HEK293 (cell line): ENCODE data around the gene TPRKB.
"Not testable (repeated sequence)": the region's sequence is repeated elsewhere in the genome, so short reads cannot be mapped to it uniquely, and the experiment has no call there.

ENCODE experiments used
- CTCF ChIA-PET: fragments of 350-600 bp; formaldehyde crosslinking; extraction: SDS; loops from one replicate; lab custom pipeline; 2021; ENCODE audit warnings: antibody characterized with exemption; lab: Yijun Ruan, JAX
- POLR2A ChIA-PET: fragments of 300-600 bp; formaldehyde crosslinking; extraction: SDS; loops from one replicate; lab custom pipeline; 2020; ENCODE audit warnings: antibody characterized with exemption, inconsistent platforms; lab: Yijun Ruan, JAX
- H3K27ac ChIP-seq: fragments of 200-500 bp; sonication (Bioruptor generic); 2 replicates; pipeline ENCODE4 v1.5.1; 2014; ENCODE audit warnings: low read depth, low read length, control low read depth, inconsistent platforms; ENCODE audit errors: extremely low read depth
- H3K36me3 ChIP-seq, 2 experiments: fragments of 200-500 bp in 1 of 2; sonication (Bioruptor generic) in 1 of 2; 1 replicate in 1 of 2; 2 replicates in 1 of 2; pipeline ENCODE4 v1.5.1; 2014 to 2017; ENCODE audit warnings: inconsistent platforms in 2 of 2, low read length in 2 of 2; ENCODE audit not compliant: control insufficient read depth in 2 of 2, insufficient read depth in 1 of 2
- H3K4me1 ChIP-seq: fragments of 200-500 bp; sonication (Bioruptor generic); 2 replicates; pipeline ENCODE4 v1.5.1; 2014; ENCODE audit warnings: mild to moderate bottlenecking, low read length, inconsistent platforms; ENCODE audit not compliant: control insufficient read depth, insufficient read depth
- H3K4me3 ChIP-seq: 2 replicates; pipeline ENCODE4 v1.5.1; 2011; ENCODE audit warnings: low read depth, mild to moderate bottlenecking, control low read depth, low read length, moderate library complexity
- H3K9me3 ChIP-seq: fragments of 200-500 bp; sonication (Bioruptor generic); 2 replicates; pipeline ENCODE4 v1.5.1; 2014; ENCODE audit warnings: low read depth, low read length, inconsistent platforms; ENCODE audit not compliant: control insufficient read depth, insufficient read depth
- BCL6B ChIP-seq: fragments of 450-650 bp; formaldehyde crosslinking; IDR thresholded peaks from 2 replicates; pipeline ENCODE4 v1.5.1; 2017; ENCODE audit warnings: missing biosample characterization, missing genetic modification characterization
- KLF7 ChIP-seq: fragments of 450-650 bp; formaldehyde crosslinking; IDR thresholded peaks from 2 replicates; pipeline ENCODE4 v1.5.1; 2016; ENCODE audit warnings: missing biosample characterization, missing genetic modification characterization, borderline replicate concordance
- MYNN ChIP-seq: fragments of 450-650 bp; formaldehyde crosslinking; IDR thresholded peaks from 2 replicates; pipeline ENCODE4 v1.5.1; 2016; ENCODE audit warnings: missing biosample characterization, missing genetic modification characterization, borderline replicate concordance
- OVOL3 ChIP-seq: fragments of 450-650 bp; formaldehyde crosslinking; IDR thresholded peaks from 2 replicates; pipeline ENCODE4 v1.5.1; 2016; ENCODE audit warnings: missing biosample characterization, missing genetic modification characterization
- PRDM10 ChIP-seq: fragments of 450-650 bp; formaldehyde crosslinking; IDR thresholded peaks from 2 replicates; pipeline ENCODE4 v1.5.1; 2016; ENCODE audit warnings: missing biosample characterization, missing genetic modification characterization
- ZNF10 ChIP-seq: fragments of 450-650 bp; formaldehyde crosslinking; IDR thresholded peaks from 2 replicates; pipeline ENCODE4 v1.5.1; 2017; ENCODE audit warnings: missing biosample characterization, missing genetic modification characterization
- ZNF132 ChIP-seq: fragments of 450-650 bp; formaldehyde crosslinking; IDR thresholded peaks from 2 replicates; pipeline ENCODE4 v1.5.1; 2017; ENCODE audit warnings: missing biosample characterization, missing genetic modification characterization, borderline replicate concordance
- ZNF133 ChIP-seq: fragments of 450-650 bp; formaldehyde crosslinking; IDR thresholded peaks from 2 replicates; pipeline ENCODE4 v1.5.1; 2016; ENCODE audit warnings: missing biosample characterization, missing genetic modification characterization
- ZNF2 ChIP-seq: fragments of 450-650 bp; formaldehyde crosslinking; IDR thresholded peaks from 2 replicates; pipeline ENCODE4 v1.5.1; 2016; ENCODE audit warnings: missing biosample characterization, missing genetic modification characterization
- ZNF211 ChIP-seq: fragments of 450-650 bp; formaldehyde crosslinking; IDR thresholded peaks from 2 replicates; pipeline ENCODE4 v1.5.1; 2016; ENCODE audit warnings: low read depth, missing biosample characterization, missing genetic modification characterization
- ZNF354C ChIP-seq: fragments of 450-650 bp; formaldehyde crosslinking; IDR thresholded peaks from 2 replicates; pipeline ENCODE4 v1.5.1; 2016; ENCODE audit warnings: missing biosample characterization, missing genetic modification characterization, low read depth, borderline replicate concordance
- ZNF530 ChIP-seq: fragments of 450-650 bp; formaldehyde crosslinking; IDR thresholded peaks from 2 replicates; pipeline ENCODE4 v1.5.1; 2016; ENCODE audit warnings: low read depth, missing biosample characterization, missing genetic modification characterization
- ZNF560 ChIP-seq: fragments of 450-650 bp; formaldehyde crosslinking; IDR thresholded peaks from 2 replicates; pipeline ENCODE4 v1.5.1; 2017; ENCODE audit warnings: missing biosample characterization, missing genetic modification characterization, borderline replicate concordance
- ZNF571 ChIP-seq: fragments of 450-650 bp; formaldehyde crosslinking; IDR thresholded peaks from 2 replicates; pipeline ENCODE4 v1.5.0; 2017; ENCODE audit warnings: missing biosample characterization, missing genetic modification characterization
- ZNF692 ChIP-seq: fragments of 450-650 bp; formaldehyde crosslinking; IDR thresholded peaks from 2 replicates; pipeline ENCODE4 v1.5.1; 2016; ENCODE audit warnings: missing biosample characterization, missing genetic modification characterization
- ZSCAN30 ChIP-seq: fragments of 450-650 bp; IDR thresholded peaks from 2 replicates; pipeline ENCODE4 v1.5.1; 2018; ENCODE audit warnings: missing biosample characterization, mild to moderate bottlenecking, missing genetic modification characterization, moderate library complexity
- TF ChIP-seq, protein P1 (sequence below): fragments of 450-650 bp; formaldehyde crosslinking; IDR thresholded peaks from 2 replicates; pipeline ENCODE4 v1.5.1; 2016; ENCODE audit warnings: missing biosample characterization, missing genetic modification characterization, borderline replicate concordance
- TF ChIP-seq, protein P2 (sequence below): fragments of 450-650 bp; formaldehyde crosslinking; IDR thresholded peaks from 2 replicates; pipeline ENCODE4 v1.5.1; 2016; ENCODE audit warnings: missing biosample characterization, missing genetic modification characterization
- TF ChIP-seq, protein P3 (sequence below): fragments of 450-650 bp; formaldehyde crosslinking; IDR thresholded peaks from 2 replicates; pipeline ENCODE4 v1.5.1; 2016; ENCODE audit warnings: missing biosample characterization, missing genetic modification characterization

The TPRKB gene

DNA sequence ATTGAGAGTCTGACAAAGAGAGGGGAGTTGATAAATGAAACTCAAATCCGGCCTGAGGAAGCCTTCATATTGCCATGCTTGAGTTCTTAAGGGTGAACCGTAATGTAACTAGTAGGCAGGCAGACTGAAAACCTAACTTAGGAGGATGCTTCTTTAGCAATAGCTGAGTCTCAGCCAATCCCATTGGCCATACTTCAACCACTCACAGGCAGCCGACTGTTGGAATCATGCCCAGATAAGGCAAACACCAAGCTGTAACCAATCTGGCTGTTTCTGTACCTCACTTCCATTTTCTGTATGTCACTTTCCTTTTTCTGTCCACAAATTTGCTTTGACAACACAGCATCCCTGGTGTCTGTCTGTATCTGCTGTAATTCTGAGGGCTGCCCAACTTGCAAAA lies 39.5 kb downstream of the TPRKB start:
- Histone ChIP-seq H3K4me1 (no peaks in the 10 kb centered on the region), H3K27ac (no peak overlapping the region)
- CTCF ChIA-PET, result no interaction called here
- TF ChIP-seq, protein P1, sequence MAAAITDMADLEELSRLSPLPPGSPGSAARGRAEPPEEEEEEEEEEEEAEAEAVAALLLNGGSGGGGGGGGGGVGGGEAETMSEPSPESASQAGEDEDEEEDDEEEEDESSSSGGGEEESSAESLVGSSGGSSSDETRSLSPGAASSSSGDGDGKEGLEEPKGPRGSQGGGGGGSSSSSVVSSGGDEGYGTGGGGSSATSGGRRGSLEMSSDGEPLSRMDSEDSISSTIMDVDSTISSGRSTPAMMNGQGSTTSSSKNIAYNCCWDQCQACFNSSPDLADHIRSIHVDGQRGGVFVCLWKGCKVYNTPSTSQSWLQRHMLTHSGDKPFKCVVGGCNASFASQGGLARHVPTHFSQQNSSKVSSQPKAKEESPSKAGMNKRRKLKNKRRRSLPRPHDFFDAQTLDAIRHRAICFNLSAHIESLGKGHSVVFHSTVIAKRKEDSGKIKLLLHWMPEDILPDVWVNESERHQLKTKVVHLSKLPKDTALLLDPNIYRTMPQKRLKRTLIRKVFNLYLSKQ, result no peak
- TF ChIP-seq, protein P2, sequence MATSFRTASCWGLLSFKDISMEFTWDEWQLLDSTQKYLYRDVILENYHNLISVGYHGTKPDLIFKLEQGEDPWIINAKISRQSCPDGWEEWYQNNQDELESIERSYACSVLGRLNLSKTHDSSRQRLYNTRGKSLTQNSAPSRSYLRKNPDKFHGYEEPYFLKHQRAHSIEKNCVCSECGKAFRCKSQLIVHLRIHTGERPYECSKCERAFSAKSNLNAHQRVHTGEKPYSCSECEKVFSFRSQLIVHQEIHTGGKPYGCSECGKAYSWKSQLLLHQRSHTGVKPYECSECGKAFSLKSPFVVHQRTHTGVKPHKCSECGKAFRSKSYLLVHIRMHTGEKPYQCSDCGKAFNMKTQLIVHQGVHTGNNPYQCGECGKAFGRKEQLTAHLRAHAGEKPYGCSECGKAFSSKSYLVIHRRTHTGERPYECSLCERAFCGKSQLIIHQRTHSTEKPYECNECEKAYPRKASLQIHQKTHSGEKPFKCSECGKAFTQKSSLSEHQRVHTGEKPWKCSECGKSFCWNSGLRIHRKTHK, result no peak
- TF ChIP-seq, protein P3, sequence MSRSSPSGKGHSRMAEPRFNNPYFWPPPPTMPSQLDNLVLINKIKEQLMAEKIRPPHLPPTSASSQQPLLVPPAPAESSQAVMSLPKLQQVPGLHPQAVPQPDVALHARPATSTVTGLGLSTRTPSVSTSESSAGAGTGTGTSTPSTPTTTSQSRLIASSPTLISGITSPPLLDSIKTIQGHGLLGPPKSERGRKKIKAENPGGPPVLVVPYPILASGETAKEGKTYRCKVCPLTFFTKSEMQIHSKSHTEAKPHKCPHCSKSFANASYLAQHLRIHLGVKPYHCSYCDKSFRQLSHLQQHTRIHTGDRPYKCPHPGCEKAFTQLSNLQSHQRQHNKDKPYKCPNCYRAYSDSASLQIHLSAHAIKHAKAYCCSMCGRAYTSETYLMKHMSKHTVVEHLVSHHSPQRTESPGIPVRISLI, result no peak
- TF ChIP-seq ZSCAN30 (tag by site-specific recombination) (no peak), OVOL3 (tag by site-specific recombination) (no peak), ZNF530 (tag by site-specific recombination) (no peak), BCL6B (no peak), ZNF211 (tag by site-specific recombination) (no peak), KLF7 (no peak), ZNF571 (tag by site-specific recombination) (no peak), ZNF132 (no peak), ZNF10 (tag by site-specific recombination) (no peak), ZNF2 (tag by site-specific recombination) (no peak), MYNN (no peak), ZNF354C (tag by site-specific recombination) (no peak), ZNF133 (tag by site-specific recombination) (no peak), ZNF560 (tag by site-specific recombination) (no peak), PRDM10 (tag by site-specific recombination) (no peak), ZNF692 (tag by site-specific recombination) (no peak)
- TF ChIP-seq, all 188 proteins: peak for 0
- H3K4me3 ChIP-seq, result no peak overlapping the region
- no peaks in the 10 kb centered on the region for H3K36me3 ChIP-seq
- POLR2A ChIA-PET, result no interaction called here
- H3K9me3 ChIP-seq, result no peaks in the 10 kb centered on the region

DNA sequence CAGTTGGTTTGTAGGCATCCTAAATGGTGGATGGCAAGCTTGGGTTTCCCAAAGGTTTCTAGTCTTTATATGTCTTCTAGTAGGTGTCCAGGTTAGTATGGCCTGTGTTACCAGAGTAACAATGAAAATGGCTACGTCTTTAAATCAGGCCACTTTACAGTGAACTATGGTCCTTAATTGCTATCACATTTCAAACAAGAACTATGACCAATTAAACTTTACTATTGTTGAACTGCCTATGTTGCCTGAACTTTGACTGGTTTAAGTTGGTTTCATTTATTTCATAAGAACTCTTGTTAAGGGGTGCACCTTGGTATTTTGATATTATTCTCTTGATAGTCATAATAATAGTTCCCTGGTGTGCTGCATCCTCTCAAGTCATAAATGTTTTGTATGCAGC lies 40.2 kb downstream of the TPRKB start:
- H3K4me3 ChIP-seq, H3K4me1 ChIP-seq, H3K9me3 ChIP-seq, H3K36me3 ChIP-seq, POLR2A ChIA-PET, CTCF ChIA-PET, H3K27ac ChIP-seq: not testable (repeated sequence)
